ENCODE results near the gene WDR7.

Gene WDR7

GRCh38 chr18:56722518-56722917, 71.4 kb downstream of the WDR7 start:
- DNase-seq (ENCODE audit: low spot score), result no peak

DNA sequence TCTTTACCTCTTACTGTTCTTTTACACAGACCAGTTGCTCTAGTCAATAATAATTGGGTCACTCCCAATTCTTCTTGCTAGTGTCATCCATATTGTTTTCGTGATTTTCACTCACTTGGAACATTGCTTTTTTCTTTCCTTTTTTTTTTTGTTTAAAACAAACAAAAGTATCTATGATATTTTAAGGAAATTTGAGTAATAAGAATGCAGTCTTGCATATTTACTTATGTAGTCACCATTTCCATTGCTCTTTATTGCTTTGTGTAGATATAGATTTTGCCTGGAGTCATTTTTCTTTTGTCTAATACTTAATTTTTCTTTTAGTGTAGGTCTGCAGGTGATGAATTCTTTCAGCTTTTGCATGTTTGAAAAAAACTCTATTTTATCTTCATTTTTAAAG, 71.9 kb downstream of the WDR7 start:
- DNase-seq (ENCODE audit: low spot score), result no peak

- no peak for DNase-seq (ENCODE audit: low spot score)
Observed at GRCh38 chr18:56723706-56724105, 72.5 kb downstream of the WDR7 start.

DNA sequence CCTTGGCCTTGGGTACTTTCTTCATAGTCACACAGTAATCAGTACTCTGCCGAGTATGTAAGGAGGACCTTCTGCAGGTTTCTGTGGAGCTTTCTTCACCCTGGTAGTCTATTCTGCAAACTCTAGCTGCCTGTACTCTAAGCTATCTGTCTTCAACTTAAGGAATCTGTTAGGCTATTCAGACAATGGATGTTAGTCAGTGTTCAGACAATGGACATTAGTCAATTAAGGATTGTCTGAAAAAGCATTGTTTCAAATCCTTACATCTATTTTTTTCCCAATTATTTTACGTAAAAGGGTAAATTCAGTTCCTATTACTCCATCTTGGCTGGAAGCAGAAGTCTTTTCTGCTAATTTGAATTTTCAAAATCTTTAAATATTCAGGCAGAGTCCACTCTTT, 75.7 kb downstream of the WDR7 start:
- no peak for DNase-seq (ENCODE audit: low spot score)

GRCh38 chr18:56727399-56727798, 76.2 kb downstream of the WDR7 start:
- no peak for DNase-seq (ENCODE audit: low spot score)

DNA sequence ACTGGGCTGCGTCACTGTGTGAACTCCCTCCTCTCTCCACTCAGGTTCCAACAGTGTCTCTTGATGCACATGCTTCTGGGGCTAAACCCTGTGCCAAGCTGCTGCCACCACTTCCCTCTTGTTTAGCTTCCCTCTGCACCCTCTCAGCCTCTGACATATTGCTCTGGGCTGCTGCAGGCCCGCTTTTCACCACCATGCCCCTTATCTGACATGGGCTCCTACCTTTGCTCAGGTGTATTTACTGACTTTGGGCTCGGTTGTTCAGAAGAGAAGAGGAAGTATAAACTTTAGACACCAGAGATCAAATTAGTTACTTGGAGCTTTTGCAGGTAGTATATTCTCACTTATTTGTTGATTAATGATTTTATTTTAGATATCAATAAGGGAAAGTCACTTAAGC, 77.6 kb downstream of the WDR7 start:
- DNase-seq (ENCODE audit: low spot score), result no peak

DNA sequence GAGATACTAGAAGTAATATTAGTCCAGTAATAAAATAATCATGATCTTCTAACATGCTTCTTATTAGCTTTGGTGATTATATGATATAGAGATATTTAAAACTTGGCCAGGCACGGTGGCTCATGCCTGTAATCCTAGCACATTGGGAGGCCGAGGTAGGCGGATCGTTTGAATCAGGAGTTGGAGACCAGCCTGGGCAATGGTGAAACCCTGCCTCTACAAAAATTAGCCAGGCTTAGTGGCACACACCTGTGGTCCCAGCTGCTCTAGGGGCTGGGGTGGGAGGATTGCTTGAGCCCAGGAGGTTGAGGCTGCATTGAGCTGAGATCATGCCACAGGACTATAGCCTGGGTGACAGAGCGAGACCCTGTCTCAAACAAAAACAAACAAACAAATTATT, 87.0 kb downstream of the WDR7 start:
- DNase-seq (ENCODE audit: low spot score), result no peak

- no peak for DNase-seq (ENCODE audit: low spot score)
Observed at GRCh38 chr18:56739731-56740130, 88.6 kb downstream of the WDR7 start.

GRCh38 chr18:56740645-56741044, 89.5 kb downstream of the WDR7 start:
- DNase-seq (ENCODE audit: low spot score), result no peak

GRCh38 chr18:56741685-56742084, 90.5 kb downstream of the WDR7 start:
- DNase-seq (ENCODE audit: low spot score), result no peak

- DNase-seq (ENCODE audit: low spot score), result no peak
Observed at GRCh38 chr18:56743115-56743514, 92.0 kb downstream of the WDR7 start.

- DNase-seq (ENCODE audit: low spot score), result no peak
Observed at GRCh38 chr18:56747032-56747658, 96.0 kb downstream of the WDR7 start.

DNA sequence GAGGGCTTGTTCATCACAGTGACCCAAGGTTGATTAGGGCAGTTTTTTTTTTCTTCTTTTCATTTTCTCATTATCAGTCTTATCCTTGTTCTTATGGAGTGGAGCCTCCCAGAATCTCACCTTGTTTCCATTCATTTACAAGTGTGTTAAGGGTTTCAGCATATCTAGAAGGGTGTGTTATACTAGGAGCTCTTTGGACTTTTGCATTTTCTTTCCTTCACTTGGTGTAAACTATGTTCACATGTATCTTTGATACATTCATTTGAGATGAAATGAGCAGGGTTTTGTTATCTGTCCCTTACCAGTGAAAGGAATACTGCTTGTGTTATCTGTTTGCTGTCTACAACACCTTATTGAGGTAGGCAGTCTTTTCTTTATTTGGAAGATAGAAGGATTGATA, 96.7 kb downstream of the WDR7 start:
- DNase-seq (ENCODE audit: low spot score), result no peak

- DNase-seq (ENCODE audit: low spot score), result no peak
Observed at GRCh38 chr18:56748698-56749268, 97.6 kb downstream of the WDR7 start.

- DNase-seq (ENCODE audit: low spot score), result no peak
Observed at GRCh38 chr18:56756966-56757365, 105.8 kb downstream of the WDR7 start.

DNA sequence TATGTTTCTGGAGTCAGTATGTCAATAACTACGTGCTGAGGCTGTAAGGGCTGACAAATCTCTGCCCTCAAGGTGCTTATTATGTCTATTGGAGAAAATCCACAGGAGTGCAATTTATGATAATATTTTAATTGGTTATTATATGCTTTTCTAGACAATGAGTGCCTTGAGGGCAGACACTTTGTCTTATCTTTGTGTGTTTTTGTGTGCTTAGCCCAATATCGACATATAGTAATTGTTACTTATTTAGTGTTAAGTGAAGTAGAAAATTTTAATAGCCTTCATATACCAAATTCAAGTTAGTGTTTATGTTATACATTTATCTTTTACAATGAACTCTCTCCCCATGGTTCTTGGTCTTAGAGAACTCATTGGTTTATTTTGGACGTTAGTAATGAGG, 118.9 kb downstream of the WDR7 start:
- DNase-seq (ENCODE audit: low spot score), result no peak

DNA sequence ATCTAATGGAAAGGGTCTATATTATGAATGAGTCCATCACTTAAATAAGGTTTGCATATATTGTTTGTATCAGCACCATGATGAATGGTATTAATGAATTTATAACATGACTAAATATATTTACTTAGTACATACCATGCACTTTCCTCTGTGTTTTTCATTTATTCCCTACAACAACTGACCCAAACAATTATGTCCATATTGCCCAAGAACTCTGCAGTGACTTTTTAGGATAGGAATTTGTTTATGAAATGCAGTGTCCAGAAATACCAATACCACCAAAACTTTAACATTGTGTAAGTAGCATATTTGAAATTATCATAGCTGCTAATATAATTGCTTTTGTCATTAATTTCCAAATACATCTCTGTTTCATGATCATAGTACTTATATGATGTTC, 119.7 kb downstream of the WDR7 start:
- DNase-seq (ENCODE audit: low spot score), result no peak

- DNase-seq (ENCODE audit: low spot score), result no peak
Observed at GRCh38 chr18:56775701-56776100, 124.5 kb downstream of the WDR7 start.

DNA sequence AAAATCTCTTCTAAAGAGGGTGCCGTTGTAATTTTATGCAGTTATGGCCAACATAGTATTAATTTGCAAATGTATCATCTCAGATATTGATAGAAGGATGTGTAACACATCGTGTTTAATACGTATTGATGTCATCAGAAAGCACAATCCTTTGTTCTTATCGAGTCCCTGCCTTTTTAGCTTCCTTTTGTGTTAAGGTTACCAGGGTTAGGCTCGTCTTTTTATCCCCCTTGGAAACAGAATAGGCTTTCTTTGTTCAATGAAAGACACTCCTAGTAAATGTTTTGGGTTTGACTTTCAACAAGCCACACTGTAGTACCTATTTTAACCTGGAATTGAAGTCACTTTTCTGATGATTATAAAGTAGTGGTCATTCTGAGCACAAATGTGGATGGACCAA, 136.2 kb downstream of the WDR7 start:
- DNase-seq (ENCODE audit: low spot score), result no peak

DNA sequence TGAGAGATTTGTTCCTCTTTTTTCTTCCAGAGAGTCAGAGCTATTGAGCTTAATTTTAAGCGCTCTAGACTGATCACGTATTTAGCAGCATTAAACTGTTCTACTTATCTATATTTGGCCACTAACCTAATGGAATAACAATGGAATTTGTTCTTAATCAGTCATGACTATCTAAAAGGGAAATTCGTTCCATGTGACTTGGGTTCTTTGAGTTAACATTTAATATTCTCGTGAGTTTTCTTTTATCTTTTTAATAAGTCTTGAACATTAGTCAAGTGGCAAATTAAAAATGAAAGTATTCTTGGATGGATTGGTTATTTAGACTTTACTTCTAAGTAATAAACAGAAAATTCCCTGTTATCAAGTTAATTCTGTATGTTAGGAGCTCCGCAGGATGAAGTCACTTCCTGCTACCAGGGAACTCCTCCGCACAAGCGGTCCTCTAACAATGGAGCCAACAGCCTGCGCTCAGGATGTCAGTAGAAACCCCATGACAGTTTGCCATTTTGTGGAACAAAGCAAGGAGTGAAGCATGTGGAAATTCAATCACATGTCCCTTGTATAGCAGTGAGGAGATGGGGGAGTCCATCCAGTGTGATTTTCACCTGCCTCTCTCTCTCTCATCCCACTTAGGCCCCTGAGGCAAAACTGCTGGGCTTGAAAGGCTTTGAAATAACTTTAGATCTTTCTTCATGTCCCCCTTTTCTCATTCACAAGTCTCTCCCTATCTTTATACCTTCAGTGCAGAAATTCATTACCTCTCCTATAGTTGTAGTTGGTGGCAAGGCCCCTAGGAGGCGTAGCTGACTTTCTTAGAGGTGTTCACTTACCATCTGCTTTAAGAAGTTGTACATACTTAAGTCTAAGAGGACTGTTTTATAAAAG, 138.1 kb downstream of the WDR7 start:
- peak; percentile 2 for DNase-seq (ENCODE audit: low spot score)

- no peak for DNase-seq (ENCODE audit: low spot score)
Observed at GRCh38 chr18:56789889-56790180, 138.7 kb downstream of the WDR7 start.

DNA sequence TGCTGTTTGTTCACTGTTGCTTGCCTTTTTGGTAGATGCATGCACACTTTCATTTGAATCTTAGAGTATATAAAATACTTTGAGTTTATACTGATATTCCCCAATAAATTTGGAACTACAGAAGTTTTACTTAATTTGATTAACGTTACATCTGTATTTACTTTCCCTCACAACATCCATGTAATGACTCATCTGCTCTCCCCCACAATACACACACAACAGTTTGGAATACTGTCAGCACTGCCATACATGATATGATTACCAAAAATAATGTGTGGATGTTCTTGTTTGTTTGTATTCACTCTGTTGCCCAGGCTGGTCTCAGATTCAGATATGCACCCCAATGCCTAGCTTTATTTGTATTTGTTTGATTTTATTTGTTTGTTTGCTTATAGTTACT, 144.2 kb downstream of the WDR7 start:
- no peak for DNase-seq (ENCODE audit: low spot score)

DNA sequence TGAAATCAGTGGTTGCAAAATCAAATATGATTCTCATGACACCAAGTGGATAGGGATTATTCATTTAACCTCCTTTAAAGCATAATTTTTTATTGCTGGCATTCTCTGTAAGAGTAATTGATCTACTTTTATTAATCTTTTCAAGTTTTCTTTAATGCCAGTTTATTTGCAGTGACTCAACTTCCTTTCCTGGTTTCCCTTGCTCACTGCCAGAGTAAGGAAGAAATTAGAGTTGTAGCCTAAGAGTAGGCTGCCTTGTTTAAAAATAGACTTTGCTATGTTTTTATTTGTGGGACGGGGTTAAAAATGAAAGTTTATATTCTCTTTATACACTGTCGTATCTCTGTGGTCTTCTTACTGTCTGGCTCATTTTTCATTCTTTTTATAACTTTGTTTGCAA, 148.6 kb downstream of the WDR7 start:
- DNase-seq (ENCODE audit: low spot score), result no peak

GRCh38 chr18:56803051-56803450, 151.9 kb downstream of the WDR7 start:
- DNase-seq (ENCODE audit: low spot score), result no peak

All from CD4-positive, alpha-beta T cell treated with Interleukin-2 at 100 ng/mL for 4 hours (primary cell).